Progenitor cell of endocrine pancreas (in vitro differentiated cells): ENCODE data around the gene CDH12. TPM values are rescaled to one million over a fixed set of nuclear protein-coding genes. Genes with fewer than 3 reads are reported as not detected.
"Not testable (repeated sequence)": the region's sequence is repeated elsewhere in the genome, so short reads cannot be mapped to it uniquely, and the experiment has no call there.

Experiments
- DNase-seq: peaks from one replicate; pipeline ENCODE4 v3.0.0; 2021; ENCODE audit warnings: low spot score; ENCODE audit not compliant: unreplicated experiment
- H3K27ac Mint-ChIP-seq: 2 replicates; pipeline ENCODE4 v1.8.0; 2021; ENCODE audit warnings: mild to moderate bottlenecking, moderate library complexity, mixed read lengths
- H3K27me3 Mint-ChIP-seq: 2 replicates; pipeline ENCODE4 v1.8.0; 2021; ENCODE audit warnings: mixed read lengths
- H3K36me3 Mint-ChIP-seq: 2 replicates; pipeline ENCODE4 v1.8.0; 2022; ENCODE audit warnings: mixed read lengths; ENCODE audit not compliant: insufficient read depth
- H3K4me1 Mint-ChIP-seq: 2 replicates; pipeline ENCODE4 v1.8.0; 2021; ENCODE audit warnings: low read depth, mixed read lengths
- H3K4me3 Mint-ChIP-seq: 2 replicates; pipeline ENCODE4 v1.8.0; 2021; ENCODE audit warnings: low read depth, mild to moderate bottlenecking, moderate library complexity, mixed read lengths
- H3K9me3 Mint-ChIP-seq: 2 replicates; pipeline ENCODE4 v1.8.0; 2021; ENCODE audit warnings: low read depth, mixed read lengths
- CTCF ChIP-seq: fragments of 200-600 bp; sonication (generic); IDR thresholded peaks from one replicate; pipeline ENCODE4 v1.5.0; 2021; ENCODE audit warnings: antibody characterized with exemption, mild to moderate bottlenecking; ENCODE audit not compliant: unreplicated experiment
- total RNA-seq: library from RNA; stranded (reverse); gene quantifications from 2 replicates; pipeline ENCODE4 v1.2.1, GENCODE V29; 2021

CDH12 gene
- total RNA-seq, 1 donor from 2014 or later: 2.8 TPM

DNA sequence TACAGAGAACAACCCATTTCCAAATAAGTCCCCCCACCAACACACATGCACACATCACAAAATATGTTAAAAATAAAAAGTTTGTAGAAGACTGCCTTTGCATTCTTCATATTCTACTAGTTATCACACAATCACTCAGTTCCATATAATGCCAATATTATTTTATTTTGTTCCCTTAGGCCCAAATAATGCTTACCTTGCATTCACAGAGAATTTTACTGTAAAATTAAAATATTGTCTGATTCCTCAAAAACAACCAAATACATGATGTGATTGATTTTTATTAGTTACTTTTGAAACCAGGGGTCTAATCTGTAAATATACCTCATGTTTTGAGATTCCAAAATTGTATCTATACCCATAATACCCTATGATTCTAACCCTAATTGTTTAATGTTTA lies 536.9 kb downstream of the CDH12 start:
- H3K36me3 Mint-ChIP-seq: no peaks in the 10 kb centered on the region
- no peak overlapping the region for H3K4me3 Mint-ChIP-seq
- TF ChIP-seq CTCF: no peak
- no peaks in the 10 kb centered on the region for H3K9me3 Mint-ChIP-seq
- no peaks in the 10 kb centered on the region for H3K4me1 Mint-ChIP-seq
- no peak for DNase-seq
- no peak overlapping the region for H3K27ac Mint-ChIP-seq
- no peaks in the 10 kb centered on the region for H3K27me3 Mint-ChIP-seq

- not testable (repeated sequence) for H3K4me3 Mint-ChIP-seq
These were observed 538.1 kb downstream of the CDH12 start for GRCh38 chr5:22315052-22315451.

GRCh38 chr5:22314548-22314947 lies 538.6 kb downstream of the CDH12 start:
- no peak overlapping the region for H3K4me3 Mint-ChIP-seq
- H3K27ac Mint-ChIP-seq: no peak overlapping the region
- H3K9me3 Mint-ChIP-seq: no peaks in the 10 kb centered on the region
- H3K27me3 Mint-ChIP-seq: no peaks in the 10 kb centered on the region
- no peak for DNase-seq
- H3K36me3 Mint-ChIP-seq: no peaks in the 10 kb centered on the region
- TF ChIP-seq CTCF: no peak
- H3K4me1 Mint-ChIP-seq: no peaks in the 10 kb centered on the region

More at GRCh38 chr5:22315052-22315451, 538.1 kb downstream of the CDH12 start:
- H3K27ac Mint-ChIP-seq, H3K27me3 Mint-ChIP-seq, H3K4me1 Mint-ChIP-seq, H3K9me3 Mint-ChIP-seq, DNase-seq, H3K36me3 Mint-ChIP-seq: not testable (repeated sequence)

DNA sequence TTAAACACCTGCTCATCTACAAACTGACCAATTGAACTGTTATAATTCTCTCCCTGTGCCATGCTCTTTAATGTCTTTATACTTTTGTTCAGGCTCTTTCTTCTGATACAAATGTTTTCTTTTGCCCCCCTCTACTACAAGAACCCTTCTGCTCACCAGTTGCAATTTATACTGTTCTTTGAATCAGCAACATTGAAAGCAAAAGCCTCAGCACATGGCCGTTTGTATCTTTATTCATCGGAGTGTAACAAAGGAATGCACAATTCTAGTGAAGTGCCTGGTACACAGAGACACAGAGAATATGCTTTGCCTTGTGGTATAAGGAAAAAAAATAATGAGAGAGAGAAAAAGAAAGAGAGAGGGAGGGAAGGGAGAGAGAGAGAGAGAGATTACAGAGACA lies 547.1 kb downstream of the CDH12 start:
- Mint-ChIP-seq H3K36me3 (no peaks in the 10 kb centered on the region), H3K4me1 (no peaks in the 10 kb centered on the region), H3K27ac (no peak overlapping the region), H3K9me3 (no peaks in the 10 kb centered on the region), H3K27me3 (no peaks in the 10 kb centered on the region), H3K4me3 (no peak overlapping the region)
- DNase-seq: no peak
- TF ChIP-seq CTCF: no peak

GRCh38 chr5:22295832-22296231 lies 557.3 kb downstream of the CDH12 start:
- H3K4me1 Mint-ChIP-seq: no peaks in the 10 kb centered on the region
- DNase-seq: no peak
- H3K27ac Mint-ChIP-seq: no peak overlapping the region
- peaks cover 17% of the 10 kb centered on the region for H3K9me3 Mint-ChIP-seq
- no peaks in the 10 kb centered on the region for H3K36me3 Mint-ChIP-seq
- no peaks in the 10 kb centered on the region for H3K27me3 Mint-ChIP-seq
- no peak for TF ChIP-seq CTCF
- H3K4me3 Mint-ChIP-seq: no peak overlapping the region

GRCh38 chr5:22293147-22293546 lies 560.0 kb downstream of the CDH12 start:
- Mint-ChIP-seq H3K36me3 (no peaks in the 10 kb centered on the region), H3K27me3 (no peaks in the 10 kb centered on the region), H3K4me3 (no peak overlapping the region), H3K27ac (no peak overlapping the region), H3K9me3 (peaks cover 19% of the 10 kb centered on the region), H3K4me1 (no peaks in the 10 kb centered on the region)
- DNase-seq: no peak
- no peak for TF ChIP-seq CTCF
